ENCODE data around the gene ARNT2.

- TF ChIP-seq POLR2AphosphoS5 (IDR thresholded peaks at IDR 0.05) (no peak), CTCF (IDR thresholded peaks at IDR 0.05) (no peak)
Measured at GRCh38 chr15:80404761-80405553, 775 bp downstream of the ARNT2 start.
